HG02840 (cell line): ENCODE results near the gene ERLIN1.
A peak's percentile ranks its signal among the peaks of the same experiment; 100 is the strongest.

ENCODE experiments used
- ATAC-seq: cut with Tn5 transposase; IDR thresholded peaks from one replicate; pipeline ENCODE4 v1.9.1; 2021; ENCODE audit warnings: mild to moderate bottlenecking, moderate library complexity, moderate number of reproducible peaks; ENCODE audit not compliant: unreplicated experiment, low FRiP score

Gene ERLIN1

GRCh38 chr10:100185364-100186252, at the start of gene ERLIN1:
Gene ERLIN1, minus strand, starts transcription at chr10:100186029. Its CDS starts 403 bp downstream, at chr10:100185626.
- peak; percentile 86 for ATAC-seq

- no peak for ATAC-seq
Observed at GRCh38 chr10:100232101-100232500, 46.3 kb upstream of the ERLIN1 start.

- no peak for ATAC-seq
Observed at GRCh38 chr10:100229819-100230422, 44.1 kb upstream of the ERLIN1 start.

GRCh38 chr10:100223879-100224278, 38.0 kb upstream of the ERLIN1 start:
- ATAC-seq, result no peak

- ATAC-seq, result no peak
Observed at GRCh38 chr10:100222529-100222928, 36.7 kb upstream of the ERLIN1 start.

- ATAC-seq, result no peak
Observed at GRCh38 chr10:100216006-100216405, 30.2 kb upstream of the ERLIN1 start.

- no peak for ATAC-seq
Observed at GRCh38 chr10:100209303-100209702, 23.5 kb upstream of the ERLIN1 start.

- no peak for ATAC-seq
Observed at GRCh38 chr10:100208276-100208675, 22.4 kb upstream of the ERLIN1 start.

GRCh38 chr10:100204370-100204769, 18.5 kb upstream of the ERLIN1 start:
- ATAC-seq, result no peak

GRCh38 chr10:100201549-100201948, 15.7 kb upstream of the ERLIN1 start:
- no peak for ATAC-seq

GRCh38 chr10:100194711-100195110, 8.9 kb upstream of the ERLIN1 start:
- ATAC-seq, result no peak

GRCh38 chr10:100192350-100192749, 6.5 kb upstream of the ERLIN1 start:
- no peak for ATAC-seq

- peak; percentile 44 for ATAC-seq
Observed at GRCh38 chr10:100186253-100187212, 704 bp upstream of the ERLIN1 start.

- no peak for ATAC-seq
Observed at GRCh38 chr10:100184840-100185239, 989 bp downstream of the ERLIN1 start.

- ATAC-seq, result no peak
Observed at GRCh38 chr10:100184426-100184825, 1.4 kb downstream of the ERLIN1 start.

- ATAC-seq, result no peak
Observed at GRCh38 chr10:100183481-100183880, 2.3 kb downstream of the ERLIN1 start.

GRCh38 chr10:100182908-100183307, 2.9 kb downstream of the ERLIN1 start:
- no peak for ATAC-seq

GRCh38 chr10:100182281-100182680, 3.5 kb downstream of the ERLIN1 start:
- no peak for ATAC-seq

- ATAC-seq, result no peak
Observed at GRCh38 chr10:100175875-100176274, 10.0 kb downstream of the ERLIN1 start.
